Hematopoietic multipotent progenitor cell treated with erythropoietin and hydrocortisone succinate and interleukin-3 and kit ligand, for 6 days (in vitro differentiated cells): ENCODE measurements around the gene TXNRD1.
"Not testable (repeated sequence)": the region's sequence is repeated elsewhere in the genome, so short reads cannot be mapped to it uniquely, and the experiment has no call there.

Experiments used
- DNase-seq: peaks from one replicate; pipeline ENCODE4 v3.0.0-alpha.2; 2015

TXNRD1 gene

DNA sequence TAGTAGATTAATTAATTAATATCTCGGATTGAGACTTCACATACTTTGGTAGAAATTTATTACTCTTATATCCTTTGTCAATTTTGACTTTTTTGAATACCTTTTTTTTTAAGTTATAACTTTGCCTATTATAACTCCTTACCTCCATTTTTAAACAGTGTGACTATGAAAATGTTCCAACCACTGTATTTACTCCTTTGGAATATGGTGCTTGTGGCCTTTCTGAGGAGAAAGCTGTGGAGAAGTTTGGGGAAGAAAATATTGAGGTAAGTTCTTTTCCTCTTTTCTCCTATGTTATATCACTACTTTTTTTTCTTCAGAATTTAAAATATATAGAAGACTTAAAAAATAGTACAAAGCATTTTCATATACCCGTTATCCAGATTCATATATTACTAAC, 115.8 kb downstream of the TXNRD1 start:
- DNase-seq = no peak

- not testable (repeated sequence) for DNase-seq
These were observed 116.7 kb downstream of the TXNRD1 start for GRCh38 chr12:104332273-104332672.

GRCh38 chr12:104333692-104334255, 118.2 kb downstream of the TXNRD1 start:
- no peak for DNase-seq

DNA sequence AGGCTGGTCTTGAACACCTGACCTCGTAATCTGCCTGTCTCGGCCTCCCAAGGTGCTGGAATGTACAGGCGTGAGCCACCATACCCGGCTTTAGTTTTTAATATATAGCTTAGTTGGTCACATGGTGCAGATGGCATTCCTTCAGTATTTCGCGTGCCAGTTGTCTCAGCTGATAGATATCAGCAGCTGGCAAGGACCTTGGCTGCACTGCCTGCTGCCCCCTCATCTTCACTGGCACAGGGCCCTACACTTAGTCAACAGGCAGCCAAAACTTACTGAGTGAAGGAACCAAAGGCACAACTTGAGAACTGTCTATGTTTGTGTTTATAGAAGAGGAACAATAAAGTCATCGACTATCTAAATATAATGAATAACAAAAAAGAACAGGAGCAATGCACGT, 119.0 kb downstream of the TXNRD1 start:
- DNase-seq = no peak

DNA sequence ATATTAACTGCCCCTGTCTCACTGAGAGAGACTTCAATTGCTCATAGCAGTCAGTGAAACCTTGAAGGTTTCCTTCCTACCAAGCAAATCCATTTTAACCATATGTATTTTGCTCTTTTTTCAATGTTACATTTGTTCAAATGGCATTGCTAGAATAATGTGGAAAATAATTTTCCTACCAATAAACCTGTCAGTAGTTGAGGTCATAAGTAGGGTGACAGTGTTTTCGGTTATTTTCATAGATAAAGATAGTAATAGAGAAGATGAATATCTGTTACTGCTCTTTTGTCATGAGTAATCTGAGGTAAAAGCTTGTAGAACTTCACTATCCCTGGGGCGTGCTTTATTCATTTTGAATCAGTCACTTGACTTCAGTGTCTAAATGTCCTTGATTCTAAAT, 120.5 kb downstream of the TXNRD1 start:
- DNase-seq = no peak

- no peak for DNase-seq
These were observed 121.5 kb downstream of the TXNRD1 start for GRCh38 chr12:104337030-104337558.

GRCh38 chr12:104339663-104340062, 124.1 kb downstream of the TXNRD1 start:
- DNase-seq = peak; percentile 11

GRCh38 chr12:104340177-104340576, 124.6 kb downstream of the TXNRD1 start:
- DNase-seq = no peak

- DNase-seq = no peak
These were observed 125.5 kb downstream of the TXNRD1 start for GRCh38 chr12:104340925-104341611.

- no peak for DNase-seq
These were observed 126.6 kb downstream of the TXNRD1 start for GRCh38 chr12:104342147-104342546.

DNA sequence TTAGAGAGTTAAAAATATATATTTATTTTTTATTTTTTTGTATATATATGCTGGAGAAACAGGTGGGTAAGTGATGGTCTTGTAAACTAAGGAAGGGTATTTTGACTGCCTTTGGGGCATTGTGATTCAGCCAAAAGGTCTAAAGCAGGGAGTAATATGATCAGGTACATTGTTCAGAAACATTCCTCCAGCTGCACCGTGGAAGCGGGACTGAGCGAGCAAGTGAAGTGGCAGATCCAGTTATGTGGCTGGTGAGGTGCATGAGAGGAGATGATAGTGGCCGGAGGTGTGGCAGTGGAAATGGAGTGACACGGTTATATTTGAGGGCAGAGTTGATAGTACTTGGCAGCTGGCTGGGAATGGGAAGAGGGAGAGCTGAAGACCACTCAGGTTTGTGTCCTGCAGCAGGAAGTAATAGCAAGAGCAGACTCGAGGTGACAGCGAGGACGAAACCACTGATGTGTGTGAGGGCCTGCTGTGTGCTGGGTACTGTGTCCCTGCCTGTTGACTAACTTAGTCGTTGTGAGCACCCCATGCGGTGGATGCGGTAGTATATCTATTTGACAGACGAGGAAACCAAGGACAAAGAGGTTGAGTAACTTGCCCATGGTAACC, 127.2 kb downstream of the TXNRD1 start:
- DNase-seq = no peak

DNA sequence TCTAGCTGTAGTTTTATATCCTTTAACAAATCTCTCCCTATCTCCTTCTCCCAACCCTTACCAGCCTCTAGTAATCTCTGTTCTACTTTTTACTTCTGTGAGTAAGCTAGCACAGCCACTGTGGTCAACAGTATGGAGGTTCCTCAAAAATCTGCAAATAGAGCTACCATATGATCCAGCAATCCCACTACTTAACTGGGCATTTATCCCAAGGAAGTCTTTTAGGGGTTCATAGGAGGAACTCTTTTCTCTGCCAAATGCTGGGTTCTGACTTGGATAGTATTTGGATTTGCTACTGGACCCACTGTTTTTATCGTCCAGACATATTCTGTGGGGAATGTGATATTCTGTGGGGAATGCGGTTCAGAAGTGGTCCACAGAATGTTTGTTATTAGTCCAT, 129.1 kb downstream of the TXNRD1 start:
- DNase-seq = no peak

GRCh38 chr12:104345234-104346066, 129.9 kb downstream of the TXNRD1 start:
- no peak for DNase-seq

GRCh38 chr12:104347374-104348075, 131.9 kb downstream of the TXNRD1 start:
- DNase-seq = no peak

DNA sequence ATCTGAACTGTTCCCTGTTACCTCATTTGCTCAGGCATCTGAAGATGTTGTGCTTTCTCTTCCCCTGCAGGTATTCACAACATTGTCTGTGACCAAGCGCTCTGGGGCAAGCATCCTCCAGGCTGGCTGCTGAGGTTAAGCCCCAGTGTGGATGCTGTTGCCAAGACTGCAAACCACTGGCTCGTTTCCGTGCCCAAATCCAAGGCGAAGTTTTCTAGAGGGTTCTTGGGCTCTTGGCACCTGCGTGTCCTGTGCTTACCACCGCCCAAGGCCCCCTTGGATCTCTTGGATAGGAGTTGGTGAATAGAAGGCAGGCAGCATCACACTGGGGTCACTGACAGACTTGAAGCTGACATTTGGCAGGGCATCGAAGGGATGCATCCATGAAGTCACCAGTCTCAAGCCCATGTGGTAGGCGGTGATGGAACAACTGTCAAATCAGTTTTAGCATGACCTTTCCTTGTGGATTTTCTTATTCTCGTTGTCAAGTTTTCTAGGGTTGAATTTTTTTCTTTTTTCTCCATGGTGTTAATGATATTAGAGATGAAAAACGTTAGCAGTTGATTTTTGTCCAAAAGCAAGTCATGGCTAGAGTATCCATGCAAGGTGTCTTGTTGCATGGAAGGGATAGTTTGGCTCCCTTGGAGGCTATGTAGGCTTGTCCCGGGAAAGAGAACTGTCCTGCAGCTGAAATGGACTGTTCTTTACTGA, 132.9 kb downstream of the TXNRD1 start:
- DNase-seq = no peak

GRCh38 chr12:104348994-104349494, 133.5 kb downstream of the TXNRD1 start:
- no peak for DNase-seq

GRCh38 chr12:104350211-104351056, 134.9 kb downstream of the TXNRD1 start:
- no peak for DNase-seq

- no peak for DNase-seq
These were observed 135.7 kb downstream of the TXNRD1 start for GRCh38 chr12:104351057-104351983.

DNA sequence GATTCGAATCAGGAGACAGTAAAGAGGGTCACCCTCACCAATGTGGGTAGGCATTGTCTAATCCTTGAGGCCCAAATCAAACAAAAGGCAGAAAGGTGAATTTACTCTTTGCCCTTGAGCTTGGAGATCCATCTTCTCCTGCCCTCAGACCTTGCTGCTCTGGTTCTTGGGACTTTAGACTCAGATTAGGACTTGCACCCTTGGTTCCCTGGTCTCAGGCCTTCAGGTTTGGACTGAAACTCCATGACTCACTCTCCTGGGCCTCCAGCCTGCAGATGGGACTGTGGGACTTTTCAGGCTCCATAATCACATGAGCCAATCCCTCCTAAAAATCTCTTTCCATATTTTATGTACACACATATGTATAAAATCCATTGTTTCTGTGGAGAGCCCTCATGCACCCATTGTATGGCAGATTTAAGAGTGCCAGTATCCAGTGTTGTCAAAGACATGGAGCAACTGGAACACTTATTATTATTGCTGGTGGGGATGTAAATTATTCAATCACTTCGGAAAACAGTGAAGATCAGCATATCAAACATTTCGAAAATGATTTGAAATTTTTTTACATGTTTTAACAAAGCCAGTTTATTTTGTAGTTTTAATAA, 136.6 kb downstream of the TXNRD1 start:
- no peak for DNase-seq
